Kidney tubule cell (primary cell): ENCODE data around the gene IQGAP3.
"Not testable (repeated sequence)": the region's sequence is repeated elsewhere in the genome, so short reads cannot be mapped to it uniquely, and the experiment has no call there.

Experiments
- DNase-seq: peaks from one replicate; pipeline ENCODE4 v3.0.0-alpha.2; 2018; ENCODE audit warnings: low spot score

IQGAP3 gene

DNA sequence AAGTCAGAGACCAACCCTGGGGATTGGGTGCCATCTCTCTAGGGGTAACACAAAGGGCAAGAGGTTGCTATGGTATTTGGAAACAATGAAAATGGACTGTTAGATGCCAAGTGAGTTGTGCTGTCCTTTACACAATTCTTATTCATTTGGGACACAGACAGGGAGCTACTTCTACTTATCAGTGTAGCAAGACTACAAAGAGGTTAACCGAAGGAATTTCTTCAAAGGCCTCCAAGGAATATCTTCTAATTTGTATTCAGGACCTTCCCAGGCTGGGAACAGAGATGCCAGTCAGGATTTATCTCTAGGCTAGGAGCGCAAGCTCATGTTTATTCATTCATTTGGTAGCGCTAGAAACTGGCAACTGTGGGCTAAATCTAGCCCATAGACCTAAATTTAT is 21.8 kb upstream of the IQGAP3 start:
- DNase-seq, result no peak

DNA sequence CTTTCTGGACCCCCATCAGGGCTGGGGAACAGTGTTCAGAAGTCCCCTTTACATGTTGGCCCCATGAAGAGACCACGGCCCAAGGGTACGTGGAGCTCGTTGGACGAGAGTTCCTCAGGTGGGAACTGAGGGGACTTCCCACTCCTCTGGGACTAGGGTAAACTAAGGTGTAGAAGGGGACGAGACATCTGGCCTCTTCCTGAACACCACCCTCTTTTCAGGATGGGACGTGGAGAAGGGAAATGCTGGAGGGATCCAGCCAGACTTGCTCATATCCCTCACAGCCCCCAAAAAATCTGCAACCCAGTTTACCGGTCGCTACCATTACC is 21.3 kb upstream of the IQGAP3 start:
- no peak for DNase-seq

DNA sequence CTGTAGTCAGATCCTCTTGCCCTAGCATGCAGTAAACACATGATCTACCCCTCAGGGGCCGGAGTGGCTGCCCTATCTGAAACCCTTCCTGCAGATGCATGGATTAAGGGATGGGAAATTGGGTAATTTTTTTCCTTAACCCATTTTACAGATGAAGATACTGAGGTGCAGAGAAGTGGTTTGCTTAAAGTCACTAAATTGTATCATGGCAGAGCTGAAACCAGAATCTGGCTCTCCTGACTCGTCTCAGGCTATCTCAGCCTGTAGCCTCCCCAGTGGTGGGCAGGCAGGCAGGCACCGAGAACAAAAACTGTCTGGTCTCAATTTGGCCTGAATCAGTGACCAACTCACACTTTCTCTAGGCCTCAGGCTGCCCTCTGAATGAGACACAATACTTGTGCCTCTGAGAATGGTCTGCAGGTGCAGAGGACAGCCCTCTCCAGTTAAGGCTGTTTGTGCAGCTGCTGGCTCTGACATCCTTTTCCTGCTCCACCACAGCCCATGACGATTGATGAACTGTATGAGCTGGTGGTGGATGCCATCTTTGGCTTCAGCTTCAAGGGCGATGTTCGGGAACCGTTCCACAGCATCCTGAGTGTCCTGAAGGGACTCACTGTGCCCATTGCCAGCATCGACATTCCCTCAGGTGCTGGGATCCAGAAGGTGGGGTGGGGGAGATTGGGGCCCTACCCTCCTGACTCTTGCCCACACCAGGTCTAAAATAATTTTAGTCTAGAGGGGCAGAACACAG is 20.7 kb upstream of the IQGAP3 start:
- no peak for DNase-seq

DNA sequence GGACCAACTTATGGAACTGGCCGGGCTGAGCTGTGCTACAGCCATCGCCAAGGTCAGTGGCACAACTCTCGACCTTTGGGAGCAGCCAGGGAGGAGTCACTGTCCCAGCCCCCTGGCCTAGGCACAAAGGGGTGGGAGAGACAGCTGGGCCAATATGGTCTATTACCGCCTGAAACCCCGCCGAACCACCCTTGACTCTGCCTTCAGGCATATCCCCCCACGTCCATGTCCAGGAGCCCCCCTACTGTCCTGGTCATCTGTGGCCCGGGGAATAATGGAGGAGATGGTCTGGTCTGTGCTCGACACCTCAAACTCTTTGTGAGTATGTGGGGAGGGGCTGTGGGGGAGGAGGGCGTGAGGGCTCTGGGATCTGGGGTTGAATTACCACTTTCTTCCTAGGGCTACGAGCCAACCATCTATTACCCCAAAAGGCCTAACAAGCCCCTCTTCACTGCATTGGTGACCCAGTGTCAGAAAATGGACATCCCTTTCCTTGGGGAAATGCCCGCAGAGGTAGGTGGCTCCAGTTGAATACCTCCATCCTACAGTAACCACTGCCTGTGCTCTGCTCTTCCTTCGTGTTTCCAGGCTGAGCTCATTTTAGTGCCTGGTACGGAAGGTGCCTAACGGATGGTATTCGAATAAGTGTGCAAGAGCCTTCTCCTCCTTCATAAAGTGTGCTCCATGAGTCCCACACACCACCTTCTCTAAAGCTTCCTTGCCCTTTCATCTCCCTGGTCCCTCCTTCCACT is 20.0 kb upstream of the IQGAP3 start:
- DNase-seq, result no peak

DNA sequence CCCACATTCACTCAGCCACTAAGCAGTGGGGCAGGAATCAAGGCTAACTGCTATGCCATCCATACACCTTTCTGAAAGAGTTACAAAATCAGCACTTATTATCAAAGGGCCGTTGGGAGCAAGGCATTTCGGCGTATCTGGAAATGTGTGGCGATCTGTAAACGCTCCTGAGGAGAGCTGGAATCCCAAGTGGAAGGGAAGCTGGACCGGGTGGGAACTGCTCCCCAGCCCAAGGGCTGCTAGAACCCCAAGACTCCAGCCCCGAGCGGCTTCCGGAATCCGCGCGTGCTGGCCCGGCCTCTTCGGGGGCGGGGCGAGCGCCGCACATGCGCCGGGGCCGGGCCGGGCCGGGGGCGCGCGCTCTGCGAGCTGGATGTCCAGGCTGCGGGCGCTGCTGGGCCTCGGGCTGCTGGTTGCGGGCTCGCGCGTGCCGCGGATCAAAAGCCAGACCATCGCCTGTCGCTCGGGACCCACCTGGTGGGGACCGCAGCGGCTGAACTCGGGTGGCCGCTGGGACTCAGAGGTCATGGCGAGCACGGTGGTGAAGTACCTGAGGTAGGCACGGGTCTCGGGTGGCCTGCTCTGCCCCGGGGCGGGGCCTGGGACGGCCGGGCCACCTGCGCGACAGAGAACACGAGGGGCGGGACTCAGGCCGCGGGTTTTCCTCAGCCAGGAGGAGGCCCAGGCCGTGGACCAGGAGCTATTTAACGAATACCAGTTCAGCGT is 19.2 kb upstream of the IQGAP3 start, which contains the start of gene NAXE:
NAXE (plus strand) TSS at position 345 of the 726 bp plus-strand sequence; CDS start at position 374, 29 bp downstream.
- peak; percentile 77 for DNase-seq

DNA sequence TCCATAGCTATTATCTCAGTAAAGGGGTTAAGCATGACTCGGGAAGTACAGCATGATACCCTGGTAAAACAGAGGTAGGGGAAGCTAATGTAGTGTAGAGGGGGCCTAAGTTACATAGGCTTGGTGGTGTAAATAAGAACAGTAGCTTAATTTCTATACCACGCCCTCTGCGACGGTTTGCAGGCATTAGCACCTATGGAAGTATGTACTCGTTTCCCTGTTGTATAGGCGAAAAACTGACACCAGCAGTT is 18.7 kb upstream of the IQGAP3 start:
- no peak for DNase-seq

DNA sequence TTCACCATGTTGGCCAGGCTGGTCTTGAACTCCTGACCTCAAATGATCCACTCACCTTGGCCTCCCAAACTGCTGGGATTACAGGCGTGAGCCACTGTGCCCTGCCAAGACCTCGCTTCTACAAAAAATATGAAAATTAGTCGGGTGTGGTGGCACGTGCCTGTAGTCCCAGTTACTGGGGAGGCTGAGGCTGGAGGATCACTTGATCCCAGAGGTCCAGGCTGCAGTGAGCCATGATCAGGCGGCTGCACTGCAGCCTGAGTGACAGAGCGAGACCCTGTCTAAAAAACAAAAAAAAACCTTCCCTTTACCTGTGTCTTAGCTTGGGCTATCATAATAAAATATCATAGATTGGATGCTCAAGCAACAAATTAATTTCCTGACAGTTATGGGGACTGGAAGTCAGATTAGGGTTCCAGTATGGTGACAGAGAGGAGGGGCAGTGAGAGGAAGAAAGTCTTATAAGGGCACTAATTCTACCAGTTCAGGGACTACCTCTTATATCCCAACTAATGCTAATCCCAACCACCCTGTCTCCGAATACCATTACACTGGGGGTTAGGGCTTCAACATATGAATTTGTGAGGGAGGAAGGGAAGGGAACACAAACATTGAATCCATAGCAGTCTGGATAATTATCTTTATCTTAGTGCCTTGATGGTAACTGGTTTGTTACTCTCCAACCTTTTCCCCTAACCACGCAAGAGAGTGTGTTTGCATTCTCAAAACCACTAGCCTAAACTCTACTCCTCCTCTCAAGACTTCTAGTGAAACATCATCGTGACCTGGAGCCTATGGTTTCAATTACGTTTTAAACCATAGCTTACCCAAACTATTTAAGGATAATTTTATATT is 18.2 kb upstream of the IQGAP3 start:
- no peak for DNase-seq

DNA sequence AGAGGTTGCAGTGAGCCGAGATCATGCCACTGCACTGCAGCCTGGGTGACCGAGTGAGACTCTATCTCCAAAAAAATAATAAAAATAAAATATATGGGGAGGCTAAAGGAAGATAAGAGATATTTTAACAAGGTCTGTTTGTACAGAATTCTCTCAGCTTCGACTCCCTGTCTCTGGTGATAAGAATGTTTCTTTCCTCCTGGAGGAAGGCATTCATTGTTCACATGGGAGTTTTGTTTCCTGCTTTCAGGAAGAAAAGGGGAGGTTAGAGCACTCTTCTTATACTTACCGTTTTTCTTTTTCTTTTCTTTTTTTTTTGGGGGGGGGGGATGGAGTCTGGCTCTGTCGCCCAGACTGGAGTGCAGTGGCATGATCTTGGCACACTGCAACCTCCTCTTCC is 17.2 kb upstream of the IQGAP3 start:
- DNase-seq, result no peak

DNA sequence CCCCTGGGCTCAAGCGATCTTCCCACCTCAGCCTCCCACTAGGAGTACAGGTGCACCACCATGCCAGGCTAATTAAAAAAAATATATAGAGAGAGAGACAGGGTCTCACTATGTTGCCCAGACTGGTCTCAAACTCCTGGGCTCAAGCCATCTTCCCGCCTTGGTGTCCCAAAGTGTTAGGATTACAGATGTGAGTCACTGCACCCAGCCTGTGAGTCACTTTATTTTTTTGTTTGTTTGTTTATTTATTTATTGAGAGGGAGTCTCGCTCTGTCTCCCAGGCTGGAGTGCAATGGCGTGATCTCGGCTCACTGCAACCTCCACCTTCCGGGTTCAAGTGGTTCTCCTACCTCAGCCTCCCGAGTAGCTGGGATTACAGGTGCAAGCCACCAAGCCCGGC is 15.6 kb upstream of the IQGAP3 start:
- DNase-seq, result not testable (repeated sequence)

DNA sequence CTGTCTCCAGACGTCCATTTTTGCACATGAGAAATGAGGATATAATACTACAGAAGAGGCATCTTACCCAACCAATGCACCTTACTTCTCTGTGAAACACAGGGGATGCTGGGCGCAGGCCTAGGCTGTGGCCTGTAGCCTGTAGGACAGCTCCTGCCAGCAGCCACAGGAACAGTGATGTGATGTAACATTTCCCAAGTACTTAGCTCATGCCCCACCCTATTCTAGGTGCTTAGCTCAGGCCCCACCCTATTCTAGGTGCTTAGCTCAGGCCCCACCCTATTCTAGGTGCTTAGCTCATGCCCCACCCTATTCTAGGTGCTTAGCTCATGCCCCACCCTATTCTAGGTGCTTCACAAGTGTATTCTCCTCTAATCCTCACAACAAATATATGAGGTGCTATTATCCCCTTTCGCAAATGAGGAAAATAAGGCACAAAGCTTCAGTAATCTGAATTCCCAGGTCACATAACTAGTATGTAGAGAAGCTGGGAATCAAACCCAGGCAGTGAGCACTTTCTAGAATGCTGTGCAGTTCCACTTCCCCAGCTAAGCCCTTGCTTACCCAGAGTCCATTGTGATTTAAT is 14.6 kb upstream of the IQGAP3 start:
- DNase-seq, result no peak

DNA sequence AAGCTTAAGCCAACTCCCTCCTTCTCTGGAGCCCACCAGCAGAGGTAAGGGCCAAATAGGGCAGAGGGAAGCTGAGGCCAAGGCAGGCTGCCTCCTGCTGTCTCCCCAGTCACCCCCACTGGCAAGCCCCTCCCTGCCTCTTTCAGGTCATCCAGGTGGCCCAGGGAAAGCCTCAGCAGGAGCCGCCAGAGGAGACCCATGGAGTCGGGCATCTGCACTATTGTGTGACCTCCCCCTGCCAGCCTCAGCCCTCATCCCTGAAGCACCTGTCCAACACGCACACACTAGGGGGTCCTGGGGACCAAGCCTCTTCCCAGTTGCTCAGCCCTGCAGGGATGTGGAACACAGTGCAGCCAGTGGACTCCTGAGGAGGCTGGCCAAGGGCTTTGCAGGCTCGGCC is 14.0 kb upstream of the IQGAP3 start:
- DNase-seq, result no peak

DNA sequence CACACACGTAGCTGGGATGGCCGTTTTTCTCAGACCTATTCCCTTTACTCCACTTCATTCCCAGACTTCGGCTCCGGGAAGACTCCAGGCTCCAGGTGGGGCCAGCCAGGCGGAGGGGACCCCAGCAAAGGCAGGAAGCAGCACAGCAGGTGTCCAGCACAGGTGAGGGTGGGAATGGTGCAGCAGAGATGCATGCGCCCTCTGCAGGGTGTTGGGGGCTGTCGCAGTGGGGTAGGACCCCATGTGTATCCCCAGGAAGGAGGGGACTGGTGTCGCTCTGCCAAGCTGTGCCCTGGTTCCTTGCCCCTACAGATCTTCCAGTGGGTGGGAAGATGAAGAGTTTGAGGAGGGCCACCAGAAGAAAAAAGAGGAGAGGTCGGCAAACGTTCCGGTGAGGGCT is 12.4 kb upstream of the IQGAP3 start:
- DNase-seq, result no peak

DNA sequence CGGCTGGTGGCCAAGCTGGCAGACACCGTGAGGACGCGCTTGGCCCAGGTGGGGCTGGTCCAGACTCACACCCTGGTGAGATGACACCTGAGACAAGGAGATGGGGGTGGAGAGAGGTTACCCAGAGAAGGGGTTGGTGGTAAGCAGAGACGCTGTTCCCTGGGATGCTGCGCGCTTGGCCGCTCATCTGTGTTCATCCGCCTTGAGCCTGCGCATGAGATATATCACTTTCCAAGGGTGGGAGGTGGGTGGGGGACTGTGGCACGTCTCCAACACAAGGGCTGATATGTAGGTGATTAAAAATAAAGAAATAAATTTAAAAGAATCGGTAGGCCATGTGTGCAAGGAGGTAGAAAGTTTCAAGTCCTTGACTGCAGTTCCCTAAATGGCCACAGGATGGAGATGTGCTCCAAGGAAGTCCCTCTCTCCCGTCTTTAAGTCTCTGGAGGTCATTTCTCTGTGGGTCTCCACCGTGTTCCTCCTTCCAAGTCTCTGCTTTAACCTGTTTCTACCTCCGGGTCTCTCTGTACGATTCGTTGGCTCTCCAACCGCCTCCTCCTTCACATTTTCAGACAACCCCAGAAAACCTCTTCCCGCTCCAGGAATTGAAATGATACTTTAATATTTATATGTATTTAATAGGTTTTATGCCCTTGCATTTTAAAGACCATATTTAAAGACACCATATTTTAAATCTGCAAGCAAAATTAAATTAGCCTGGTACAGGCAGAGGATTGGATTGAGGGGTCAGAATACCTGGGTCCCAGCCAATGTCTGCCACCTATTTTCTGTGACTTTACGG is 11.7 kb upstream of the IQGAP3 start:
- DNase-seq, result peak; percentile 80

DNA sequence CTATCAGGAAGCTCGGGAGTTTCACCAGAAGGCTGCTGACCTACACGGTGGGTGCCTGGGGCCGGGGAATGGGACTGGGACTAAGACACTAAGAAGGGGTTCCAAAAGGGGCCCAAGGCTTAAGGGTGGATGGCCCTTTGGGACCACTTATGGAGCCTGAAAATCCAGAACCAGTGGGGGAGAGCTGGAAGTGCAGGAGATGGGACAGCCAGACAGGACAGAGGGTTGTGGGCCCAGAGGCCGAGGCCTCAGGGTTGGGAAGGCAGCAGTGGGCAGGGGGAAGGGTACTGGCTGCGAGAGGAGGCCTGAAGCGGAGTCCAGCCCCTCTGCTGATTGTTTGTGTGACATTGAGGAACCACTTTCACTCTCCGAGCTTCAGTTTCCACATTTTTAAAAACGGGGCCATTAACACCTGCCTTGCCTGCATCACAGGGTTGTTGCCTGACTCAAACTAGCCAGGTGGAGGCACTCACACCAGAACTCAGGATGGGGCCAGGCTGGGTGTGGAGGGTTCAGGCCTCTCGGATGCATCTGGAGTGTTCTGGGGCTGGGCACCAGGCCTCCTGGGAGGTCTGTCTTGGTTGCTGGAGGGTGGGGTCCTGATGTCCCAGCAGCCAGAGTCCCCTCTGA is 10.1 kb upstream of the IQGAP3 start:
- no peak for DNase-seq

DNA sequence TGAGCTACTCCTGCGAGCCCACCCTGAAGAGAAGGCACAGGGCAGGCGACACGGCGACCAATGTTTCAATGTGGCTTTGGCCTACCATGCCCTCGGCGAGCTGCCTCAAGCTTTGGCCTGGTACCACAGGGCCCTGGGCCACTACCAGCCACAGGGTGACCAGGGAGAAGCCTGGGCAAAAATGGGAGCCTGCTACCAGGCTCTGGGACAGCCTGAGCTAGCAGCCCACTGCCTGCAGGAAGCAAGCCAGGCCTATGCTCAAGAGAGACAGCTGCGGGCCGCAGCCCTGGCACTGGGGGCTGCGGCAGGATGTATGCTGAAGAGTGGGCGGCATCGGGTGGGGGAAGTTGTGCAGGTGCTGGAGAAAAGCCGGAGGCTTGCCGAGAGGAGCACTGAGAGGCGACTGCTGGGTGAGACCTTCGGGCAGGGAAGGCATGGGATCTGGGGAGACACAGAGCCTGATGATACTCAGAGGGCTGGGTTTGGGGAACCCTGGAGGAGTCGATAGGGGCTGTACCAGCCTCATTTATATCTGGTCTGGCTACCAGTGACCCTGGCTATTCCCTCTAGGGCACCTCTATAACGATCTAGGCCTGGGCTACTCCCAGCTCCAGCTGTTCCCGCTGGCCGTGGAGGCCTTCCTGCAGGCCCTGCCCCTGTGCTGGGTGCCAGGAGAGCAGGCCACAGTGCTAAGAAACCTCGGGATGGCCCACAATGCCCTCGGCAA is 9.5 kb upstream of the IQGAP3 start:
- no peak for DNase-seq

DNA sequence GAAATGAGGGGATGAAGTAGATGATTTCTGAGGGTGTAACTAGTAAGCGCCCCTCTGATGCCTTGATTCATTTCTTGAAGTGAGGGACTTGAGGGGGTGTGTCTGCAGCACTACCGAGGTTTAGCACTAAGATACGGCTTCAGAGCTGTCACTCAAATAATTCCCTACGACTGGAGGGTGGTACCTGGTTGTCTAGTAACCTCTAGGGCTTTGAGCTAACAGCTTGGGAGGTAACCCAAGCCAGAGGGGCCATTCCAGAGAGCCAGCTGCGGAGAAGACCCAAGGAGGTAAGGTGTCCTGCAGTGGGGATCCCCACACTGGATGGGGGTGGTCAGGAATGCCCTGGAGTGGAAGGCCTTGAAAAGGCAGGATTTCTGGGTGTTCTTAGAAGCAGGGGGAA is 7.1 kb upstream of the IQGAP3 start, which contains the start of gene TTC24:
TTC24 (plus strand) TSS at position 252 of the 400 bp plus-strand sequence. CDS start 1,642 bp downstream, outside the sequence.
- no peak for DNase-seq

DNA sequence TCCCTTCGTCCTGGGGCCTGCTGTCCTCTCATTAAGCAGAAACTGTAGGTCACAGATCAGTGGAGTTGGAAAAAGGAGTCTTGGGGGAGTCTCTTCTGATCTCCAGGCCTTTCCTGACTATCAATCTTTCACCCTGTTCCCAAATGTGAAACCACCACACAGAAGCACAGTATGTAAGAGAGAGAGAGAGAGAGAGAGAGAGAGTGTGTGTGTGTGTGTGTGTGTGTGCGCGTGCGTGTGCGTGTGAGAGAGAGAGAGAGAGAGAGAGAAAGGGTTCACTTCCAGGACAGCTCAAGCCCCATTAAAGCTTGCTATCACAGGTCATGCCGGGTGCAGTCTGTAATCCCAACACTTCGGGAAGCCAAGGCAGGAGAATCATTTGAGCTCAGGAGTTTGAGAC is 5.7 kb upstream of the IQGAP3 start:
- DNase-seq, result no peak

DNA sequence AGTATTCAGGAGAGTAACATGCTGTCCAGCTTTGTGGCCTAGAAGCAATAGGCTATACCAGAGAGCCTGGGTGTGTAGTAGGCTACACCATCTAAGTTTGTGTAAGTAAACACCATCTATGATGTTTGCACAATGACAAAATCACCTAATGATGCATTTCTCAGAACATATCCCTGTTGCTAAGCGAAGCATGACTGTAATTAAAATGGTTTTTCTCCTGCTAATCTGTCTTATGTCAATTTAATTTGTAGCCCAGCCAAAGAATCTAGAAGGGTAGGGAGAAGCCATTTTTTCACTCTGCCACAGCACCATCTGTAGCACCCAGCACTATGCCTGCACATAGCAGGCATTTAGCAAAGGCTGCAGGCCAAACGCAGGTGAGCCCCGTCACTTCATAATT is 5.2 kb upstream of the IQGAP3 start:
- no peak for DNase-seq

DNA sequence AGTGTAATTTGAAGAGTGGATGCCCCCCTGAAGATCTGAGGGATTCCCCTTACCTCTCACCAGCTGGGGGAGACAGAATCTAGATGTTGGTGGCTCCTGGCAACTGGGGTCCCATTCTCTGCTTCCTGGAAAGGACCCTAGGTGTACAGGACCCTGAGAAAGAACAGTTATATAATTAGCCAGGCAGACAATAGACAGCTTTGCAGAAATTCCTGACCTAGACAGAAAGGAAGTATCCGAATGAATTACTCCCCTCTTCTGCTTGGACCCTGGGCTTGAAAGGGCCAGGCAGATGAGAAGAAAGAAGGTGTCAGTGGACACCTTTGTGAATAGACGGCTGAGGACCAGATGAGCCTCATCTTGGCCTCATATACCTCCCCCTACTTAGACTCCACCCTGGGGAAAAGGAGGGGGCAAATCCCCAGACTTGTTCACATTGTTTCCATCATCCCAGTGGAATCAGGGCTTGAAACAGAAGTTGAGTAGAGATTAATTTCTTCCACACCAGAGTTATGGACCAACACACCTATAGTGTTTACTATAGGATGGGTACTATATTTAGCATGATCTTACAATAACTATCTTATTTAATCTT is 1.8 kb upstream of the IQGAP3 start:
- no peak for DNase-seq

DNA sequence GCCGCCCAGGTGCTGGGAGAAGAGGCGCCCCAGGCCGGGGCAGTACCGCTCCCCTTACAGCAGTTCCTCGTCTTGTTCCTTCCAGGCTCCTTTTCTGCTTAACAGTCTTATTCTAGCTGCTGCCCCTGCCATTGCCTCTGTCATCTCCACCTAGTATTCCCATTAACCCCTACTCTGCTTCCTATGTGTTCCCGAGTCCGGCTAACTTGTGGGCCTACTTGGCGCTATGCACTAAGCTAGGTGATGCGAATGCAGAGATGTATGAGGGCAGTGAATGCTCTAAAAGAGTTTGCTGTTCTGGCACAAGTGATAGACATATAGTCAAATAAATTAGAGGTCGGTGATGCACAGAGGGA is 276 bp upstream of the IQGAP3 start:
- DNase-seq, result no peak
